ENCODE data around the gene GJA8.
"Not testable (repeated sequence)": the region's sequence is repeated elsewhere in the genome, so short reads cannot be mapped to it uniquely, and the experiment has no call there.

The GJA8 gene

DNA sequence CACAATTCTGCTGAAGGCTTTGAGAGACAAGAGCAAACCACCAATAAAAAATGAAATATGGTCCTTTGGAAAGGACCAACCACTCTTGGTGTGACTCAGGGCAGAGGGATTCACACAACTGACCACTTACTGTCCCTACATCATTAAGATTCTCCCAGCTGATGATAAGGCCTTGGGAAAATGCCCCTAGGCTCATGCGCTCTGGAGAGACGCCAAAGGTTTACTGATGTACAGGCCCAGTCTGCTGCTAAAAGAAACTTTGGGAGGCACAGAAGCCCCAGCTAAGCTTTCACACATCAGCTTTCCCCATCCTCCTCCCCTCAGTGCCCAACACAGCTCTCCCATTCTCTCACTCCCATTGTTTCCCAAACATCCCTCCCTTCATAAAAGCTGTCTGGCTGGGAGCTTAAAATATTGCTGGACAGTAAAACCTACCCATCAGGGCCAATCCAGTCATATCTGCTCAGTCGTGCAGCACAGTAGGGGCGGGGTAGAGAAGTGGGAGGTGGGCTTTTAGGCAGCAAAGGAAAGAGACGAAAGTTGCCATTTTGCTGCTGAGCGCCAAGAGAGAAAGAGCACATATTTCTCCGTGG, at the start of gene GJA8:
TSS of gene GJA8 (plus strand) at position 543 of the 593 bp plus-strand sequence. CDS start 5,161 bp downstream, outside the sequence.
- DNase-seq (ENCODE audit: low read depth), result no peak

DNA sequence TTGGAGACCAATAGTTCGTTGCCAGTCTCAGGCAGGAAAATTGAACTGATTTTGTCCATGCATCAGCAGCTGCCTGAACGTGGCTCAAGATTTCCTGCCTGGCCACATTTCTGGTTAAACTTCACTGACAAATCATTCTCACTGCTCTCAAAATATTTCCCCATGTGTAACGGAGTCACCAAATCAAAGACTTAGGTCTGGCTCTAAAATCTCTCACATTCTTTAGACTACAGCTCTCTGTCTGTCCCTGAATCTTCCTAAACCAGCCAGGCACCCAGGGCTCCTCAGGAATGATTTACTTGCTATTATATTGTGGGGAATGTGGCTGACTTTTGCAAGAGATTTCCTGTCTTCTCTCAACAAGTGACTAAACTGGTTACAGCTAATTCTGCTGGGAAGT, 49.2 kb upstream of the GJA8 start:
- no peak for DNase-seq (ENCODE audit: low read depth)

DNA sequence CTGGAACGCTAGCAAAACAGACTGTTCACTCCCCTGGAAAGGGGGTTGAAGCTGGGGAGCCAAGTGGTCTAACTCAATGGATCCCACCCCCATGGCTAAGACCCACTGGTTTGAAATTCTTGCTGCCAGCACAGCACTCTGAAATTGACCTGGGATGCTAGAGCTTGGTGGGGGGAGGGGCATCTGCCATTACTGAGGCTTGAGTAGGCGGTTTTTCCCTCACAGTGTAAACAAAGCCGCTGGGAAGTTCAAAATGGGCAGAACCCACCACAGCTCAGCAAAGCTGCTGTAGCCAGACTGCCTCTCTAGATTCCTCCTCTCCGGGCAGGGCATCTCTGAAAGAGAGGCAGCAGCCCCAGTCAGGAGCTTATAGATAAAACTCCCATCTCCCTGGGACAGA, 47.6 kb upstream of the GJA8 start:
- DNase-seq (ENCODE audit: low read depth), result not testable (repeated sequence)

DNA sequence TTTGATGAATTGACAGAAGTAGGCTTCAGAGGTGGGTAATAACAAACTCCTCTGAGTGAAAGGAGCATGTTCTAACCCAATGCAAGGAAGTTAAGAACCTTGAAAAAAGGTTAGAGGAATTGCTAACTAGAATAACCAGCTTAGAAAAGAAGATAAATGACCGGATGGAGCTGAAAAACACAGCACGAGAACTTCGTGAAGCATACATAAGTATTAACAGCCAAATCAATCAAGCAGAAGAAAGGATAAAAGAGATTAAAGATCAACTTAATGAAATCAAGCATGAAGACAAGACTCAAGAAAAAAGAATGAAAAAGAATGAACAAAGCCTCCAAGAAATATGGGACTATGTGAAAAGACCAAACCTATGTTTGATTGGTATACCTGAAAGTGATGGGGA, 46.6 kb upstream of the GJA8 start:
- not testable (repeated sequence) for DNase-seq (ENCODE audit: low read depth)

DNA sequence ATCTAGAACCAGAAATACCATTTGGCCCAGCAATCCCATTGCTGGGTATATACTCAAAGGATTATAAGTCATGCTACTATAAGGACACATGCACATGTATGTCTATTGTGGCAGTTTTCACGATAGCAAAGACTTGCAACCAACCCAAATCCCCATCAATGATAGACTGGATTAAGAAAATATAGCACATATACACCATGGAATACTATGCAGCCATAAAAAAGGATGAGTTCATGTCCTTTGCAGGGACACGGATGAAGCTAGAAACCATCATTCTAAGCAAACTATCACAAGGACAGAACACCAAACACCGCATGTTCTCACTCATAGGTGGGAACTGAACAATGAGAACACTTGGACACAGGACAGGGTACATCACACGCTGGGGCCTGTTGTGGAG, 35.4 kb upstream of the GJA8 start:
- DNase-seq (ENCODE audit: low read depth), result not testable (repeated sequence)

DNA sequence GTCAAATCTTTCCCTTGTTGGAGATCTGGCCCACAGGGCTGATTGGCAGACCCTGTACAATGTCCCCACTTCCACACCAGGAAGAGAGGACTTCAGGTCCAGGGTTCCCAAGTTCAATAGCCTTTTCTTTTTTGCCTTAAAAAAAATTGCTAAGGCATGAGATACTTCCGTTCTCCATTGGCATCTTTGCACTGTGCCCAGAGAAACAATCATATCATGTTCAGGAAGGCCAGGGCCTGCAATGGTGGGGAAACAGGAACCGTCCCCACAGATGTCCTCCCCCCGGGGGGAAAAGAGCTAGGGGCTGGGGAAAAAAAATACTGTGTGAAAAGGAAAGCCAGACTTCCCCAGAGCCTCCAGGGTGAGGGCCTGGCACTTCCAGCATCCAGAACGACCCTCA, 24.6 kb upstream of the GJA8 start:
- no peak for DNase-seq (ENCODE audit: low read depth)

DNA sequence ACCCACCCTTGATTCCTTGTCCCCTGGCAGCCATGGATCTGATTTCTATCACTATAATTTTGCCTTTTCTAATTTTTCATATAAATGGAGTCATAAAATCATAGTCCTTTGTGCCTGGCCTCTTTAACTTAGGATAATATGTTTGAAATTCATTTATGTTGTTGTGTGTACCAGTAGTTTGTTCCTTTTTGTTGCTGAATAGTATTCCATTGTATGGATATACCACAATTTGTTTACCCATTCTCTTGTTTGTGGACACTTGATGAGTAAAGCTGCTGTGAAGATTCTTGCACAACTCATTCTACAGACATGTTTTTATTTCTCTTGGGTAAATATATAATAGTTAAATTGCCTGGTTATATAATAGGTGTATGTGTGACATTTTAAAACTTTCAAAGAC, 22.7 kb upstream of the GJA8 start:
- no peak for DNase-seq (ENCODE audit: low read depth)

DNA sequence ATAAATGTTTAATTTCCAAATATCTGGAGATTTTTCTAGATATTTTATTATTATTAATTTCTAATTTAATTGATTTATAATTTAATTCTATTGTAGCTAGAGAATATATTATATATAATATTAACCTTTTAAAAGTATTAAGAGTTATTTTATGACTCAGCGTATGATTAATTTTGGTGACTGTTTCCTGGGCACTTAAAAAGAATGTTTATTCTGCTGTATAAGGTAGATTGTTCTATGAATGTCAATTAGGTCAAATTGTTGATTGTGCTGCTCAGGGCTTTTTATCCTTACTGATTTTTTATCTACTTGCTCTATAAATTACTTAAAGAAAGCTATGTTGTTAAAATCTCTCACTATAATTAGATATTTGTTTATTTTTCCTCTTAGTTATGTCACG, 20.1 kb upstream of the GJA8 start:
- DNase-seq (ENCODE audit: low read depth), result no peak

DNA sequence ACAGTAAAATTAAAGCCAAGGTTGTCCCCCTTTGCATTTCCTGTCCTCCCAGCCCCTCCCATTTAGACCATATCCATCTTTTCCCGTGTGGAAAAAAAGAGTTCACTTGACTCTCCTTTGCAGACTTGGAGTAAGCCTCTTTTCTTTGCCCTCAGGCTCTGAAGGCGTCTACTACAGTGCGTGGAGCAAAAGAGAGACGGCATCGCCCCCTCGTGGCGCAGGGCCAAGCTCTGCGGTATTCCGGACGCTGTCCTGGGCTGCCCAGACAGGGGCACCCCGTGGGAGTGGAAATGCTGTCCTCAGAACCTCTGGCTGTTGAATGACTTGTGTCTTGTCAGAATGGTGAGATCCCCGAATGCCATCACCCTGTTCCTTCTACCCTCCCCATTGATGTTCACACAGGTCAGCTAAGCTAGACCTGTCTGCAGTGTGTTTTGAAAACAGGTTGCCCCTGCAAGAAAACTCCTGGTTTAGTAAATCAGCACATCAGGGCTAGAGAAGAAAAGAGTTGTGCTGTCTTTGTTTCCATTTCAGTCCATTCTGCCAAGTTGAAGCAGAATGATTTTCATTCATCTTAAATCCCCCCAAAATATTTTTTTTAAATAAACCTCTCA, 12.3 kb upstream of the GJA8 start:
- DNase-seq (ENCODE audit: low read depth), result peak; percentile 37

DNA sequence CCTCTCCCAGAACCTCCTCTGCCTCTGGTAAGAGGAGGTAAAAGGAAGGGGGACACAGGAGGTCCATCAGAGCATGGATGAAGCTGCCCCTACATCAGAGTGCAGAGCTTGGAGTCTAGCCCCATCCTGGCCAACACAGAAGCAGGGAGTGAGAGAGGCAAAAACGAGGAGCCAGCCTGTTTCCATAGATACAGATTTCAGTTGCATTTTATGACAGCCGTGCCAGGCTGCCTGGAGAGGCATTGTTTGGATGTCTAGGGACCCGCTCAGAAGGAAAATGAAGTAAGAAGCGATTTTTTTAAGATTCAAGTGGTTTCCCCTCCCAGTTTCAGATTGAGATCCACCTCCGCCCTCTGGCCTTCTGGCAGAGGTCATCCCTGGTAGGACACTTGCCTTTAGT, 11.5 kb upstream of the GJA8 start:
- DNase-seq (ENCODE audit: low read depth), result no peak

DNA sequence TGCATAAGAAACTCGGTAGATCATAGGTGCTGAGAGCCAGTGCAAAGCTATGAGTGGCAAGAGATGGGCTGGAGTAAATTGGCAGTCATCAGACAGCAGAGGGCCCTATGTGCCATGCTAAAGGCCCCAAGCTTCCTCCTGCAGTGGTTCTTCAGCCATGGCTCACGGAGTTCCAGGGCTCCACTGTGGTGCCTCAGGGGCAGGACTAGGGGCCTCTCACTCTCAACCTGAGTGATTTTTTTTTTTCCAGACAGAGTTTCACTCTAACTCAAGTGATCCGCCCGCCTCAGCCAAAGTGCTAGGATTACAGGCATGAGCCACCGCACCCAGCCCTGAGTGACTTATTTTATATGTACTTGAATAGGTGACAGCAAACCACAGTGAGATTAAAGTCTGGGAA, 10.4 kb upstream of the GJA8 start:
- no peak for DNase-seq (ENCODE audit: low read depth)

DNA sequence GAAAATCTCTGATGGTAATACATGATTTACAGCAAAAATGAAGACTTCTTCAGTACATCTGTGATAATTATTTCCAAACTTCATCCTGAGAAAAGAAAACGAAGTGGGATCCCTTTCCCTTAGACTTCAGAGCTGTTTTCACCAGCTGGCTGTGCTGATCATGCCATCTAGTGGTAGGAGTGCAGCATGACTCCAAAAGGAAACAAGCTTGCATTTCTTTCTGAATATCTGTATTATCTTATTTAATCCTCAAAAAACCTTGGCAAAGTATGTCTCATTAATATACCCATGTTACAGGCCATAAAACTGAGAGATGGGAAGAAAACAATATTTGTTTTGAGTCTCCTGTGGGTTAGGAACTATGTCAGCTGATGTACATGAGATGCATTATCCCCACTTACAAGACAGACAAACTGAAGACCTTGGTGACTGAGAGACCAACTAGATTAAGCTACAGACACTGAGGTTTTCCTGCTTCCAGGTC, 9.8 kb upstream of the GJA8 start:
- DNase-seq (ENCODE audit: low read depth), result no peak

DNA sequence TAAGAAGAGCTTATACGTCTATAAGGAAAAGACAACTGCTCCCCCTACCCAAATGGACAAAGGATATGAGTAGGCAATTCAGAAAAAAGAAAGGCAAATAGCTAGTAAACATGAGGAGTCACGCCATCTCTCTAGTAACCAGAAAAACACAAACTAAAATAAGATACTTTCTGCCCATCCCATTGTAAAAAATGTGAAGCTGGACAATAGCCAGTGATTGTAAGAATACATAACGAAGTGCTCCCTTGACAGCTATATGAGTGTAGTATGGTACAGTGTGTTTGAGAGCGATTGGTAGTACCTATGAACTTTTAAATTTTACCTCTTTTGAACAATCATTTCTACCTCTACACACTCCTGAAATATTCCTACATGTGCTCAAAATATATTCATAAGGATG, 7.5 kb upstream of the GJA8 start:
- DNase-seq (ENCODE audit: low read depth), result no peak

DNA sequence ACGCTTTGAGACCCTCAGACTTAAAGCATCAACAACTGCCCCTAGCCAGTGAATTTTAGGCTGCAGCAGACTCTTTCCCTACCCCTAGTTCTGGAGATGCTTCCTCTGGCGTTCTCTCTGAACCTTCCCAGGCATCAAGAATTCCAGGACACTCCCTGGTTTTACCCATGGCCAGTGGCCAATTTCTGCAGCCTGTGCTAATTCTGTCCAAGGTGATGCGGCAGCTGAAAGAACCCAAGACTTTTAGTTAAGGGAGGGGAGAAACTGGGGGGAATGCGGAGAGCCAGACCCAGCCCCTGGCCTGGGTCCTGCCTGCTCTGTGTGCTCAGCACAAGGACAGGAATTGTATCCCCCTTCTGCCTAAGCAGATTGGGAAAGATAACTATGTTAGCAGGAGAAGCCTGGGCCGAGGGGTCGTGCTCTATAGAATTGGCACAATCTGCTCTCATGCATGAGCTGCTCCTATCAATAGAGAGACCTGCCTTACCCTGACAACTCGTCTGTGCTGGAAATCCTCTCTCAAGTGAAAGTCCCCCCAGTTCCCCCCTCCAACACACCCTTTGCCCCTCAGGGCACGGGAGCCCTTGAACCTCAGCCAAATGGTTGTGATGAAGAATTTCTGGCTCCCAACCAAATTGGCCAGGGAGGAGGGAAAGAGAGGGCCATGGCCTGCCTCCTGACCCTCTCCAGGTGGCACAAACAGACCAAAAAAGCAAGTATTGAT, 5.4 kb upstream of the GJA8 start:
- DNase-seq (ENCODE audit: low read depth), result no peak

DNA sequence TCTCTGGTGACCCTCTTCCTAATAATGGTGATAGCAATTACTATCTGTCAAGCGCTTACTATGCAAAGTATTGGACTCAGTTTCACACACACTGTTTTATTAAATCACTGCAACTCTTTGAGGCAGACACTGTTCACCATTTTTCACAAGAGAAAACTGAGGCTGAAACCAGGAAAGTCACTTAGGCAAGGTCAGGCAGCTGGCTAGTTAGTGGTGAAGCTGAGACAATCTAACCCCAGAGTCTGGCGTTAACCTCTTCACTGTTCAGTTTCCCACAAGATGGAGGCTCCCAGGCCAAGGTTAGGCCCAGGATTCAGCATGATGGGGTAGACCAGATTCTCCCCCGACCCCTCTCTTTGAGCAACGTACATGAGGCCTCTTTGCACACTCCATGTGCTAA, 4.8 kb upstream of the GJA8 start:
- DNase-seq (ENCODE audit: low read depth), result no peak

DNA sequence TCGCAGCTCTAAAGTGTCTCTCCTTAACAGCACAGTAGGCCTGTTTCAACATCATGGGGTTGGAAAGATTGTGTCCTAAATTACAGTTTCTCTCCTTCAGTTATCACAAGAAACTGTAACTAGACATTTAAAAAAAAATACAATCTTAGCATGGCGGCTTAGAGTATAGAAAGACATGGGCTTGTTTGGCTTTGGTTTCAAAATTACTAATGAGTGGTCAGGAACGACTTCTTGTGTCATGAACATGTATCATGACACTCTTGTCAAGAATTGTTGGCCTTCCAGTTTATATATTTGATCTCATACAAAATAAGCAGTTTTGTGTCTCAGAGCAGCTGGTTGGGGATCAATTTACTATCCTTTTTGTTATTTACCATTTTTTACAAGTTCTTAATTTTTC, 2.1 kb downstream of the GJA8 start:
- DNase-seq (ENCODE audit: low read depth), result no peak

DNA sequence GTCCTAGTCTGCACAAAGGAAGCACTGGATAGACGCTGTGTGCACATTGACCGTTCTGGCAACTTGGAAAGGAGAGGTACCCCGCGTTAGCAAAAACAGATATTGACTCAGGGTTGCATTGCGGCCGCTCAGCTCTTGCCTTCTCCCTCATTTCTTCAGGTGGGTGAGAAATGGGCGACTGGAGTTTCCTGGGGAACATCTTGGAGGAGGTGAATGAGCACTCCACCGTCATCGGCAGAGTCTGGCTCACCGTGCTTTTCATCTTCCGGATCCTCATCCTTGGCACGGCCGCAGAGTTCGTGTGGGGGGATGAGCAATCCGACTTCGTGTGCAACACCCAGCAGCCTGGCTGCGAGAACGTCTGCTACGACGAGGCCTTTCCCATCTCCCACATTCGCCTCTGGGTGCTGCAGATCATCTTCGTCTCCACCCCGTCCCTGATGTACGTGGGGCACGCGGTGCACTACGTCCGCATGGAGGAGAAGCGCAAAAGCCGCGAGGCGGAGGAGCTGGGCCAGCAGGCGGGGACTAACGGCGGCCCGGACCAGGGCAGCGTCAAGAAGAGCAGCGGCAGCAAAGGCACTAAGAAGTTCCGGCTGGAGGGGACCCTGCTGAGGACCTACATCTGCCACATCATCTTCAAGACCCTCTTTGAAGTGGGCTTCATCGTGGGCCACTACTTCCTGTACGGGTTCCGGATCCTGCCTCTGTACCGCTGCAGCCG, 5.4 kb downstream of the GJA8 start:
- DNase-seq (ENCODE audit: low read depth), result no peak

DNA sequence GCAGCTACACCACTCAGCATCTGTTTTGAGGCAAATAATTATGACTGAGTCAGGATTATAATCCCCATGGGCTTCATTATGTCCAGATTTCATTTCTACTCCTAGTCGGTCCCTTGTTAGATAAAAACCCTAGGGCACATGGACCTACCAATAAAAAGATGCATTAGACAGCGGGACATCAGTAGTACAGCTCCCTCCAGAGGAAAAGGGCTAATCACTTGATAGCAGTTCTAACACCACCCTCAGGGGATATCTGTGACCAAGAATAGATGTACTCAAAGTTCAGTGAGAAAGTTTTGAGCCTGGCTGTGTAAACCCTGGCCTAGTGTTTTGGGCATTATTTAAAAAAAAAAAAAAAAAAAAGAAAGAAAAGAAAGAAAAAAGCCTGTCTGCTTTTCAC, 10.0 kb downstream of the GJA8 start:
- no peak for DNase-seq (ENCODE audit: low read depth)

DNA sequence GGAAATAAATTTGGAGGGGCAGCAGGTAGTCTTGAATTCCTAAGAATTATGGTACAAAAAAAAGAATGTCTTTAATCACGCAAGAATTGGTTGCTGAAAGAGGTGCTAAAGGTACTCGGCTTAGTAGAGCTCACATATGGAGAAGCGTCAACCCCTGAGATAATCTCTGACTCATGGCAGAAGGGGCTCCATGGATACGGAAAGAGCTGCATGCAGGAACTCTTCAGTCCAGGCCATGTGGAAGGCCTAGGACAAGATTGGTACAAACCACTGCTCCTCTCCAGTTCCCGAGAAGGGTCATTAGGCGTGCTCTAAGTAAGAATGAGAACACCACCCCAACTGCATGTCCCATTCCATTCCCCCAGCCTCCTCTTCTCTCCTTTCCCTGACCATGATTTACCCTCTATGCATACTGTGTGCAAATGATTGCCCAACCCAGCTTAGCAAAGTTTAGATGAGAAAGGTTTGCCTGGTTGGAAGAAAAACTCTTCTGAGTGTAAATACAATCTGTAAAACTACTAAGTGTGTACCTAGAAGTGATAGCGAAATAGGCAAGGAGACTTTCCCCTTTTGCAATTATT, 10.9 kb downstream of the GJA8 start:
- DNase-seq (ENCODE audit: low read depth), result no peak

DNA sequence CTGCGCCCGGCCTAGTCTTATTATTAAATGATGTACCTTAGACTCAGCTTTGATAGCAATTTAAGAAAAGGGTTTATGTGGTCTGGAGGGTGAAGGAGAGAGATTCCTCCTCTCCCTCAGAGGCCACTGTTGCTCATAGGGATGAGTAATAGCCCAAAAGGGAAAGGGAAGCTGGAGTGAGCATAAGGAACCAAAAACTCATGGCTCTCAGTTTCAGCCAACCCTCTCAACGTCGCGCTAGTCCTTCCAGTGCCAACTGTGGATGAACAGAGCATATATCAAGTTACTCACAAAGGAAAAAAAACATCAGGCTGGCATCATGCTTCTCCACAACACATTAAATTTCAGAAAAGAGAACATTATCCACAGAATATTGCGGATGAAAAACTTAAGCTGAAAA, 17.3 kb downstream of the GJA8 start:
- DNase-seq (ENCODE audit: low read depth), result no peak

DNA sequence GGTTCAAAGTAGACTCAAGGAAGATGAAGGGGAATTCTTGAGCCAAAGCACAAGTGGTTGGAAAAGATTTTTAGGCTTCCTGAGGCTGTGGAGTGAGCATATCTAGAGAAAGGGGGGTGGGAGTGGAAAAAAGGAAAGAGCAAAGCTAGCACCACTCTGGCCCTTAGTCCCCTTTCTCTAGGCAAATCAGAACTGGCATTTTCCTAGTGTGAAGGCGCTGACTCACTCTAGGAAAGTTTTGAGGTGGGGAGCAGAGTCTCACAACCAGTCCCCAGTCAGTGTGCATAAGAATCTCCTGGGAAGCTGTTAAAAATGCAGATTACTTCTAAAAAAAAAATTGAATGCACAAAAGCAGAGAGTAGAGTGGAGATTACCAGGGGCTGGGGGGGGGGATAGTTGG, 22.2 kb downstream of the GJA8 start:
- DNase-seq (ENCODE audit: low read depth), result no peak

DNA sequence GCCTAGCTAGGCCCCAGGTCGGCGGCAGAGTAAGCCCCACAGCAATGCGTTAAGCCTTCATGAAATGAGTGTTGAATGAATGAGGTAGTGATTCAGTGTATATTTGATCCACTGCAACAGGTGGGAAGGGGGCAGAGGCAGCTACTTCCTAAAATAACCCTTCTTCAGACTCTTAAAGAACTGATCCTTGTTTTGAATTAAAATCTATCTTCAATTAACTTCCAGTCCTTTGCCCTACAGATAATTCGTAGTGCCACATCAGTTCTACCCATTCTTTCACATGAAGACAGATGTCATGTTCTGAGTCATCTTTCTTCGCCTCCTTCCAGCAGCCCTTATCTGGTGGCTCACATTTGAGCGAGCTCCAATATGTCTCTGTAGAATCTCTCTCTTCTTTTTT, 24.6 kb downstream of the GJA8 start:
- not testable (repeated sequence) for DNase-seq (ENCODE audit: low read depth)
